Measurements from ENCODE around the gene PPP1R15A.
"Not testable (repeated sequence)": the region's sequence is repeated elsewhere in the genome, so short reads cannot be mapped to it uniquely, and the experiment has no call there.

PPP1R15A gene

DNA sequence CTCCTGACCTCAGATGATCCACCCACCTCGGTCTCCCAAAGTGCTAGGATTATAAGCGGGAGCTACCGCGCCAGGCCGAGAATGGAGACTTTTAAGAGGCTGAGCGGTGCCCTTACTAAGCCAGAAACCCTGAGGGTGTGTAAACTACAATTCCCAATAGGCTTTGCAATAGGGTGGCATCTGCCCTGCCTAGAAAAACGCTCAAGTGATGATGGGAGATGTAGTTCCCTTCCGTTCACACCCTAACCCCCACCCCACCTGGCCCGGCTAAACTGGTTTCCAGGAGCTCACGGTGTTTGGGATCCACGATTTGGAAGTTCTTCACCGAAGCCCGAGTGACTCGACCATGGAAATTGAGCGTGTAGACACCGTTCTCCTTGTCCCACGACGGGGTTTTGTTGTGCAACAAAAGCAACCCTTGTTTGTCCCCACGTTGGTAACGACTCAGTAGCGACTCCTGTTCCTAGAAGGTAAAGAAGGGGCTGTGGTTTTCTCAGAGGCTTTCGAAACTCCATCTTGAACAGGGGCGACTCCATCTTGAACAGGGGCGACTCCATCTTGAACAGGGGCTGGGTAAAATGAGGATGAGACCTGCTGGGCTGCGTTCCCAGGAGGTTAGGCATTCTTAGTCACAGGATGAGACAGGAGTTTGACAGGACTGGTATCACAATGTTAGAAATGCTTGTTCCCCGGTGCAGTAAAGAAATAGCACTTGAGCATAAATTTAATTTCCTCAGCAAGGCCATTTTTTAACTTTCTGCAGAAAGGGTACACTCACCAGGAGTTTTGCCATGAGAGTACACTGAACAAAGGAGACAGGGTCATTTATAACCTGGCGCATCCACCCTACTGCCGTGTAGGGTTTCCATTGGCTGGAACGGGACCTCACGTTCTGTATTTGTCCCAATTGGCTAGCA lies 9.8 kb downstream of the PPP1R15A start:
- no peak for DNase-seq

DNA sequence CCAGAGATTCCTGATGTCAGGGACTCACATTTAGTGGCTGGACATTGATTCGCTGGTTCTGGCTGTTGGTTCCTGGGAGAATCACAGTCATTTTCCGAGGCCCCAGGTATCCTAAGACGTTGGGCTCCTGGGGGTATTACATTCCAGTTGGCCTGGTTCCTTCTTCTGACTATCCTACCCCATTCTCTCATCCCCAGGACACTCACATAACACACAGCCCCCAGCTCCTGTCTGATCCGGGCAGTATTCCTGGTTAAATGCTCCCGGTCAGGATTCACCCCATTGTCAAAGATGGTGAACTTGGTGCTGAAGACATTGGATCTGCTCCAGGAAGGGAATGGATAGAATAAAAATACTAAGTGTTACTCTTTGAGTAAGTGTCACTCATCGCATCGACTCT lies 11.5 kb downstream of the PPP1R15A start:
- no peak for DNase-seq

DNA sequence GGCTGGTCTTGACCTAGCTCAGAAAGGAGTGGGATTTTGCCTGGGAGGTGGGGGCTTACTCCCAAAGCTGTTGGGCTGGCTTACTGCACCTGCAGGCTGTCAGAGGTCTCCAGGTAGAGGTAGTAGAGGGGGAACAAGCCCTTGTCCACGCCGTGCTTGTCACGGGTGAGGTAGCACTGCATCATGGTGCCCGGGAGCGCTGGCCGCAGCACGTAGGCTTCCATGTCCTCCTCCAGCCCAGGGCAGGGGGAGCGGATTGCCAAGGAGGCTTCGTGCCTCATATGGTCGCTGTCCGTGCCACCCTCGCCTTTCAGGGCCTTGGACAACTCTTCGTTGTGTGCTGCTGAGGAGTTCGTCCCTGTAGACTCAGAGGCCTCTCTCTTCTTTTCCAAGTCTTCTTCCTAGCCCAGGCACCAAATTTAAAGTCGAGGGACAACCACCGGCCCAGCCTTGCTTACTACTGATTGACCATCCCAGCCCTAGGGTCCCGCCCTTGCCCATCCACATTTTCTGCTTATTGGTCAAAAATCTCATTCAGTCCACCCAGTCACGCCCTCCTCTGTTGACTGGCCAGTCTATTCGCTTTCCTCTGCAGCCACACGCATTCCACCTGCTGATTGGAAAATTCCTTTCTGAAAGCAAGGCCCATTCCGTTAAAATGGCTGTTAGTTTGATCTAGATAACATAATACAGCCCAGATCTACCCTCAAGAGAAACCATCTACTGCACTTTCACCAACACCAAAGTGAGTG lies 15.8 kb downstream of the PPP1R15A start:
- DNase-seq, result no peak

DNA sequence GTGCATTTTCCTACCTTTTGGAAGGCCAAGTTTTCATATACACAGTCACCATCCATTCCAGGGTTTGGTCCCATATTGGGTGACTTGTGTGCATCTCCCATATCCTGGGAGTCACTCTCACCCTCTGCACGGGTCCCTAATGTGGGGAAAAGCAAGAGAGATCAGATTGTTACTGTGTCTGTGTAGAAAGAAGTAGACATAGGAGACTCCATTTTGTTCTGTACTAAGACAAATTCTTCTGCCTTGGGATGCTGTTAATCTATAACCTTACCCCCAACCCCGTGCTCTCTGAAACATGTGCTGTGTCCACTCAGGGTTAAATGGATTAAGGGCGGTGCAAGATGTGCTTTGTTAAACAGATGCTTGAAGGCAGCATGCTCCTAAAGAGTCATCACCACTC lies 17.3 kb downstream of the PPP1R15A start:
- not testable (repeated sequence) for DNase-seq

DNA sequence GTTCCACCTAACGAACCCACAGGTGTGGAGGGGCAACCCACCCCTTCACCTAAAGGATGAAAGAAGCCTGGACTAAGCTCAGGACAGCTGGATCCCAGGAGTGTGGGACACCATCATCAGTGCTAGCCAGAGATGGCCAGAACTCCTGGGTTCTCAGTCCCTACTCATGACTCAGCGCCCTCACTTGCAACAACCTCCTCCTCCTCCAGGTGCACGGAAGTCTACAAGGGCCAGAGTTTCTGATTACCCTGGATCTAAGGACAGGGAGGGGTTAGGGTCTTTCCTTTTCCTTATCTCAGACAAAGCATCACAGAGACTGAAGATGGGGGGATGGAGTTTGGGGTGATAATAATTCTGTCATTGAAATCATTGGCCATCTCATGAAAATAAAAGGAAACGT lies 18.3 kb downstream of the PPP1R15A start:
- no peak for DNase-seq

DNA sequence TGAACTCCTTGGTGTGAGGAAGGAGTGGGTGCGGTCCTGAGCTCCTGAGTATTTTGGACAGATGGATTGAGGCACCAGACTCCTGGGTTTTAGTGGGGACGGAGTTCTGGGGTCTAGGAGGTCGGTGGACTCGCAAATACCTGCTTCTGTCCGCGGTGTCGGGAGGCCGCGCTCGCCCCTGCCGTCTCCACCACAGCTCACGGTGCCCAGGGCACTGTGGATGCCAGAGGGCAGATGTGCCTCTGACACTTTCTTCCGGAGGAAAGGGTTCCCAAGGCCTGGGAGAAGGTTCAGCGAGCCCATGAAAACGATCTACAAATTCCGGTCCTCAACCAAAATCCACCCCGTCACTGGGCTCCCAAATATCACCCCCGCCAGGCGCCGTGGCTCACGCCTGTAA lies 23.0 kb downstream of the PPP1R15A start:
- no peak for DNase-seq

DNA sequence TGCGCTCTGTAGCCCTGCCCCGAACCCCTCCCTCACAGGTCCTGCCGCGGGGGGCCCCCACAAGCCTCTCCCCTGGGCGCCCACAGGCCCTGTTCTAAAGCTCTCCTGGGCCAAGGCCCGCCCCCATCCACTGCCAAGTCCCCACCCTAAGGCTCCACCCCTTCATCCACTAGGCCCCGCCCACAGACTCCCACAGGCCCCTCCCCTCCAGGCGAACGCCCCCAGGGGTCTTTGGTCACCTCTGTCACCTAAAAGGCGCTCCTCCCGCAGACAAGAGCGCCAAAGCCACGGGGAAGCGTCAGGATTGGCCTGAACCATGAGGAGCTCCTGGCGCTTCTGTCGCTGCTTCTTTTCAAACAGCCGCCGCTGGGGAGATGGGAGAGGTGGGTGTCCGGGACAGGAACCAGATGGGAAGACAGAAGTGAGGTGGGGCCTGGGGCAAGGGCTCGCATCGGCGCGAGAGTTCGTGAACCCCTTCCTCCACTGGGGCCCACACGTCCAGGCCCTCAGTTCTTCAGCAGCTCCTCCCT lies 24.0 kb downstream of the PPP1R15A start:
- no peak for DNase-seq

DNA sequence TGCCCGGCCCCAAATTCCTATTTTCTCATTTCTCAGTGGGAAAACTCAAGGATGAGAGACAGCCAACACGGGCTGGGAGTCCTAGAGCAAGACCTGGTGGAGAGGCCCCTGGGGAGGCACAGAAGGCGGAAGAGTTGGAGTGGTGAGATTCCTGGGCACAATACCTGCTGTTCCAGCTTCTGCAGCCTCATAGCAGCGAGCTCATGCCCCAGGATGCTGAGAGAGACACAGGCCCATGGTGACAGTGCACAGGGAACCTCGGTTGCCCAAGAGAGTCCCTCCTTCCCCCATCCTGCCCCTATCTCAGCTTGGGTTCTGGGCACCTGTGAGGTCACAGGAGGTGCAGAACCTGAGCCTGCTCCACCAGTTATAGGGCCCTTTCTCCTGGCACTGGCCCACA lies 25.0 kb downstream of the PPP1R15A start:
- DNase-seq, result no peak

DNA sequence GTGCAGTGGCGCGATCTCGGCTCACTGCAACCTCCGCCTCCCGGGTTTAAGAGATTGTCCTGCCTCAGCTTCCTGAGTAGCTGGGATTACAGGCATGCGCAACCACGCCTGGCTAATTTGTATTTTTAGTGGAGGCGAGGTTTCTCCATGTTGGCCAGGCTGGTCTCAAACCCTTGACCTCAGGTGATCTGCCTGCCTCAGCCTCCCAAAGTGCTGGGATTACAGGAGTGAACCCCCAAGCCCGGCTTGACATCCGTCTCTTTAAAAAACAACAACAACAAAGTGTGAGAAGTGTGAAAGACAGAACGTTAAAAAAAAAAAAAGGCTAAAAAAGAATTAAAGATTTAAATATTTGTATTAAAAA lies 27.1 kb downstream of the PPP1R15A start:
- not testable (repeated sequence) for DNase-seq

DNA sequence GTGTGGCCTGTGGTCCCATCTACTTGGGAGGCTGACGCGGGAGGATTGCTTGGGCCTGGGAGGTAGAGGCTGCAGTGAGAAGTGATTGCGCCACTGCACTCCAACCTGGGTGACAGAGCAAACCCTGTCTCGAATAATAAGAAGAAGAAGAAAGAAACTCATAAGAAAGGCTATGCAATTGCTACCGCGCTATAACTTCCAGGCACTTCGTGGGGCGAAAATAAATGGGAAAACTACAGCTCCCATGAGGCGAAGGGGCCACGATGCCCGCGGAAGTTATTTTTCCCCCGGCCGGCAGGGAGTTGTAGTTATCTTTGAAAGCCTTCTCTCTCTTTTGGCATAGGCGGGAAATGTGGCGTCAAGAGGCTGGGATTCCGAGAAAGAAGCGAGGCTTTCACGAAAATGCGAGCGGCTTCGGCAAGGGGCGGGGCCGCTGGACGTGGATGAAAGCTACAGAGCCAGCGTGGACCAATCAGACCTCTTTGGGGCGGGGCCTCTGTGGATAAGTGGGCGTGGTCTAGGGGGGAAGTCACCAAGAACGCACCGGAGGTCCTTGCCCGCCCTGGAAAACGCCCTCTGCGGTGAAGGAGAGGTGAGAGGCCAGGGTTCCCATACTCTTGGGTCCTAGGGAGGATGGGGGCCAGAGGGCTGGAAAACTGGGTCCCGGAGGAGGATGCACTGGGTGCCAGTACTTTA lies 27.7 kb downstream of the PPP1R15A start, which contains the start of gene NUCB1:
TSS of gene NUCB1 (plus strand) at position 532 of the 696 bp plus-strand sequence. CDS start 485 bp downstream, outside the sequence.
- DNase-seq, result peak; percentile 99

DNA sequence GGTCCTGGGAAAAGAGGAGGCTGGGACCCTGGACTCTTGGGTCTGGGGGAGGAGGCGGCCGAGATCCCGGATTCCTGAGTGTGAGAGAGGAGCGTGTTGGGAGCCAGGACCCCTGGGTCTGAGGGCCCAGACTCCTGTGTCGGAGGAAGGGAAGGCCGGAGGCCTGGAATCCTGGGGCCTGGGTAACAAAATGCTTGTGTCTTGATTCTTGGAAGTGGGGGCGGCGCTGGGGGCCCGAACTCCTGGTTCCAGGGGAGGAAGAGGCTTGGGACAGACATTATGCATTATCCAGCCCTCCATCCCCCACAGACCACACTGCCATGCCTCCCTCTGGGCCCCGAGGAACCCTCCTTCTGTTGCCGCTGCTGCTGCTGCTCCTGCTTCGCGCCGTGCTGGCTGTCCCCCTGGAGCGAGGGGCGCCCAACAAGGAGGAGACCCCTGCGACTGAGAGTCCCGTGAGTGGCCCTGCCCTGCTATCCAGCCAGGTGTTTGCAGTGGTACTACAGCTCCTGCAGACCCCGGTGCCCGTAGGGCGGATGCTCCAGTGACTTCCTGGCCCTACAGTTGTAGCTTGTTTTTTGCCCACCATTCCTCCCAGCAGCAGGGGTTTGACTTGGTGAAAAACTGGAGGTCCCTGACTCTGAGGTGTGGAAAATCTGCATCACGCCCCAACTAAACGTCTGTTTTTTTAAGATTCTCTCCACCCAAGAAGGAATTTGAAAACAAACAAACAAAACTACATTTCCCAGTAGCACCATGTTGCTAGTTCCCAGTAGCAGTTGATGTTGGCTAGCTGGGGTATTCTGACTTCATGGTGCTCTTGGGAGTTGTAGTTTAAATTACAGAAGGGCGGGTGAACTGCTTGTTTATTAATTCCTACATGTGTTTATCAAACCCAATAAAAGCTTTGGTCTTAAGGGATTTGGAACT lies 28.5 kb downstream of the PPP1R15A start:
- DNase-seq, result no peak

DNA sequence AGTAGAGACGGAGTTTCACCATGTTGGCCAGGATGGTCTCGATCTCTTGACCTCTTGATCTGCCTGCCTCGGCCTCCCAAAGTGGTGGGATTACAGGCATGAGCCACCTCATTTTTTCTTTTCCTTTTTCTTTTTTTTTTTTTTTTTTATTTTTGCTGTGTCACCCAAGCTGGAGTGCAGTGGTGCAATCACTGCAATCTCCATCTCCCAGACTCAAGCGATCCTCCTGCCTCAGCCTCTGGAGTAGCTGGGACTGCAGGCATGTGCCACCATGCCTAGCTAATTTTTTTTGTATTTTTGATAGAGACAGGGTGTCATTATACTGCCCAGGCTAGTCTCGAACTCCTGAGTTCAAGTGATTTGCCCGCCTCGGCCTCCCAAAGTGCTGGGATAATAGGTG lies 30.1 kb downstream of the PPP1R15A start:
- not testable (repeated sequence) for DNase-seq

DNA sequence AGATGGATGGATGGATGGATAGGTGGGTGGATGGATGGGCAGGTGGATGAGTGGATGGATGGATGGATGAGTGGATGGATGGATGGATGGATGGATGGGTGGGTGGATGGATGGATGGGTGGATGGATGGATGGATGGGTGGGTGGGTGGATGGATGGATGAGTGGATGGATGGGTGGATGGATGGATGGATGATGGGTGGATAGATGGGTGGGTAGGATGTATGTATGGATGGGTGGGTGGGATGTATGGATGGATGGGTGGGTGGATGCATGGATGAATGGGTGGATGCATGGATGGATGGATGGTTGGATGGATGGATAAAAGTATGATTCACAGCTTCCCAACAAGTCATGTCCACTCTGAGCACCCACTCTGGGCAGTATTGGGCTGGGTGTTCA lies 31.6 kb downstream of the PPP1R15A start:
- DNase-seq, result not testable (repeated sequence)

DNA sequence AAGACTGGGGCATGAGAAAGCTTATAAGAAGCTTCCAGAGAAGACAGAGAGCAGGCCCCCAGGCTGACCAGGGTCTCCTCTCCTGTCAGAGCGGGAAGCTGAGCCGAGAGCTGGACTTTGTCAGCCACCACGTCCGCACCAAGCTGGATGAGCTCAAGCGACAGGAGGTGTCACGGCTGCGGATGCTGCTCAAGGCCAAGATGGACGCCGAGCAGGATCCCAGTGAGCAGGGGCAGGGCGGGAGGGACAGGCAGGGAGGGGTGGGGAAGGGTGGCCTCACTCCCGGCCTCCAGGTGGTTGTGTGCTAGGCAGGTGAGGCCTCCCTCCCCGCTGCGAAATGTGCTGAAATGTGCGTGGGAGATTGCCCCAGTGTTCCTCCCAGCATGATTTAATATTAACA lies 33.4 kb downstream of the PPP1R15A start:
- no peak for DNase-seq

DNA sequence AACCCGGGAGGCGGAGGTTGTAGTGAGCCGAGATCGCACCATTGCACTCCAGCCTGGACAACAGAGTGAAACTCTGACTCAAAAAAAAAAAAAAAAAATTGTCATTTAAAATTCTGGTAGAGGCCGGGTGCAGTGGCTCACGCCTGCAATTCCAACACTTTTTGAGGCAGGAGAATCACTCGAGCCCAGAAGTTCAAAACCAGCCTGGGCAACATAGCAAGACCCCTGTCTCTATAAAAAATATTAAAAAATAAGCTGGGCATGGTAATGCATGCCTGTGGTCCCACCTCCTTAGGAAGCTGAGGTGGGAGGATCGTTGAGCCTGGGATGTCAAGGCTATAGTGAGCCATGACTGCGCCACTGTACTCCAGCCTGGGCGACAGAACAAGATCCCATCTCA lies 34.1 kb downstream of the PPP1R15A start:
- no peak for DNase-seq

DNA sequence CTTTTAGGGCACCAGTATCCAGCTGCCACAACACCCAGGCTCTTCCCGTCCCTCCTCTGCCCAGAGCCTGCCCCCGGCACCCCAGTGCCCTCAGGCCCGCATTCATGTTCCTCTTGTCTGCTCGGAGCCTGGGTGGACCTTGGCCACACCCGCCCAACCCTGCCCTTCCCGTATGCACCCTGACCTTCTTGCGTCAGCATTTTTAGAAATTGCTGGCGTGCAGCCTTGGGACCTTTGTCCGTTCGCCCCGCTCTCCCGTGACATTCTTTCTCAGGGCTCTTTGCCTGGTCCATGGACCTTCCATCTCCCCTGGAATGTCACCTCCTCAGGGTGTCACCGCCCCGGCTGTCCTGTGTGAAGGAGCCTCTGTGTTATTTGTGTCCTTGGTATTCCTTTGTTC lies 35.5 kb downstream of the PPP1R15A start:
- no peak for DNase-seq

DNA sequence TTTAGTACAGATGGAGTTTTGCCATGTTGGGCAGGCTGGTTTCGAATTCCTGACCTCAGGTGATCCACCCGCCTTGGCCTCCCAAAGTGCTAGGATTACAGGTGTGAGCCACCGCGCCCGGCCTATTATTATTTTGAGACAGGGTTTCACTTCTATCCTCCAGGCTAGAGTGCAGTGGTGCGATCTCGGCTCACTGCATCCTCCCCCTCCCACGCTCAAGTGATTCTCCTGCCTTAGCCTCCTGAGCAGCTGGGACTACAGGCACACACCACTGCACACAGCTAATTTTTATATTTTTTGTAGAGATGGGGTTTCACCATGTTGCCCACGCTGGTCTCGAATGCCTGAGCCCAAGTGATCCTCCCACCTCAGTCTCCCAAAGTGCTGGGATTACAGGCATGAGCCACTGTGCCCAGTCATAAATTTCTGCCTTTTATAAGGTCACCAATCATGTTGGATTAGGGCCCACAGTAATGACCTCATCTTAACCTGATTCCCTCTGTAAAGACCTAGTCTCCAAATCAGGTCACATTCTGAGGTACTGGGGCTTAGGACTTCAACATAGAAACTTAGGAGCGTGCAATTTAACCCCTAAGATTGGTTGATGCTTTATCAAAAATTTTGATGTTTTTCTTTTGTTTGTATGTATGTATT lies 37.3 kb downstream of the PPP1R15A start:
- not testable (repeated sequence) for DNase-seq

DNA sequence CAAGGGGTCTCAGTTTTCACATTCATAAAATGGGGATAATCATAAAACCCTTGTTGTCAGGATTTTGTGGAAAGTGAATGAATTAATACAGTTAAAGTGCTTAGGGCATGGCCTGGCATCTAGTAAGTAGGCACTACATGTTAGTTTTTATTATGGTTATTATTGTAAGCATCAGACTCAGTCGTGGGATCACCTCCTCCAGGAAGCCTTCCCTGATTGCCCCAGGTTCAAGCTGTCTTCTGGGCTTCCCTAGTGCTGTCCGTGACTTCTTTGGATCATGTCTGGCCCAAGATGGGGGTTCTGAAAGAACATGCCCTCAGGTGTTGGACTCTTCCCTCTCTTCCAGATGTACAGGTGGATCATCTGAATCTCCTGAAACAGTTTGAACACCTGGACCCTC lies 38.6 kb downstream of the PPP1R15A start:
- DNase-seq, result no peak

DNA sequence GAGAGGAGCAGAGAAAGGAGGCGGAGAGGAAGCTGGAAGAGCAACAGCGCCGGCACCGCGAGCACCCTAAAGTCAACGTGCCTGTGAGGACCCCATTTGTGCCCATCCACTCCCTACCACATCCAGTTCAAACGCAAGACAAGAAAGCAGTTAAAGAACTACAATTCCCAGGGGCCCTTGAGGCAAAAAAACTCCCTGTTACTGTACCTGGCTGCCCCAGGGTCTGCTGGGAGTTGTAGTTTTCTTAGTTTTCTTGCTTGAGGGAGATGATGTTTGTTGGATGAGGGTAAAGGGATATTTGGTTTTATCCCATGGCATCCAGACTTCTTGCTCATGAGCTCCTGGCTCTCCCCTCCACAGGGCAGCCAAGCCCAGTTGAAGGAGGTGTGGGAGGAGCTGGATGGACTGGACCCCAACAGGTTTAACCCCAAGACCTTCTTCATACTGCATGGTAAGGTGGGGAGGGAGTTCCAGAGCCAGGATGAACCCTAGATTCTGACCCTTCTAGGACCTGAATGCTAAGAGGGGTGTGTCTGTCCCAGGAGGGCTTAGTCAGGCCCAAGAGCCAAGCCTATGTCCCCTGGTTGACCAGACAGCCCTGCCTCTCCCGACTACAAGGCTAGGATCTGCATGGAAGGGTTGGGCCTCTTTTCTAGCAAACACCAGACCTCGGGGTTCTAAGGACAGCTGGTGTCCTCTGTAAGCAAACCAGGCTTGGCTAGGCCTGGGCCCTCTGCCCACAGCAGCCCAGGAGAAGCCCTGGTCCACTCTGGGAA lies 41.1 kb downstream of the PPP1R15A start:
- DNase-seq, result no peak

DNA sequence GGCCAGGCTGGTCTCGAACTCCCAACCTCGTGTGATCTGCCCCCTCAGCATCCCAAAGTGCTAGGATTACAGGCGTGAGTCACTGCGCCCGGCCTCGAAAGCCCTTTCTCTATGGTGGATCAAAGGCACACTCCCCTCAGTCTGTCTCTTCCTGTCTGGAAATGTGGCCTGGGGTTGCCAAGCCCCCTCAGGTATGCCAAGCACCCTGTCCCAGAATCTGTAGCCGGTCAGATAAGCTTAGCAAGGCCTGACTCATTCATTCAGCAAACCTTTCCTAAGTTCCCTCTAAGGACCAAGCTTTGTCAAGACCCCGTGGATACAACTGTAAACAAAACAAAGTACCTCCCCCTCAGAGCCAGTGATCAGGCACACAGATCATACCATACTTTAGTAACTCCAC lies 42.0 kb downstream of the PPP1R15A start:
- no peak for DNase-seq

DNA sequence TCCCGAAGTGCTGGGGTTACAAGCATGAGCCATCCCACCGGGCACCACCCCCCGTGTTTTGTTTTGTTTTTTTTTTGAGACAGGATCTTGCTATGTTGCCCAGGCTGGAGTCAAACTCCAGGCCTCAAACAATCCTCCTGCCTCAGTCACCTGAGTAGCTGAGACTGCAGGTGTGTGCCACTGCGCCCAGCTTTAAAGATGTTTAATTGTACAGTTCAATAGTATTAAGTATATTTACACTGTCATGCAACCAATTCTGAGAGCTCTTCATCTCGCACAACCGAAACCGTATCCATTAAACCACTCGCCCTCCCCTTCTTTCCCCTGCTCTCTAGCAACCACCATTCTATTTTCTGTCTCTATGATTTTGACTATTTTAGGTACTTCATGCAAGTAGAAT lies 43.5 kb downstream of the PPP1R15A start:
- no peak for DNase-seq

Data from activated CD4-positive, alpha-beta T cell treated with anti-CD3 and anti-CD28 coated beads, Interleukin-2, amount 50 U/mL, for 1 hour (primary cell).